HEK293T (cell line): ENCODE results near the gene SPAG16.

ENCODE experiments used
- CTCF ChIA-PET: fragments of 350-600 bp; formaldehyde crosslinking; extraction: SDS; loops from one replicate; lab custom pipeline; 2021; ENCODE audit warnings: antibody characterized with exemption, inconsistent platforms; lab: Yijun Ruan, JAX
- POLR2A ChIA-PET: fragments of 350-600 bp; formaldehyde crosslinking; extraction: SDS; loops from one replicate; lab custom pipeline; 2020; ENCODE audit warnings: antibody characterized with exemption, inconsistent platforms; lab: Yijun Ruan, JAX
- DNase-seq: peaks from one replicate; pipeline ENCODE4 v3.0.0; 2012; ENCODE audit warnings: mixed read lengths; ENCODE audit errors: extremely low spot score
- ARNT ChIP-seq: fragments of 450-650 bp; IDR thresholded peaks from 2 replicates; pipeline ENCODE4 v1.6.1; 2017; ENCODE audit warnings: mild to moderate bottlenecking
- BHLHE40 ChIP-seq: fragments of 450-650 bp; IDR thresholded peaks from 2 replicates; pipeline ENCODE4 v1.6.1; 2016; ENCODE audit warnings: mild to moderate bottlenecking, moderate library complexity, borderline replicate concordance
- CTBP1 ChIP-seq: fragments of 450-650 bp; IDR thresholded peaks from 2 replicates; pipeline ENCODE4 v1.6.1; 2016; ENCODE audit warnings: borderline replicate concordance
- ELF4 ChIP-seq: fragments of 450-650 bp; IDR thresholded peaks from 2 replicates; pipeline ENCODE4 v1.6.1; 2017; ENCODE audit warnings: antibody characterized with exemption
- FOXA1 ChIP-seq: fragments of 450-650 bp; IDR thresholded peaks from 2 replicates; pipeline ENCODE4 v1.6.1; 2016; ENCODE audit warnings: mild to moderate bottlenecking
- FOXK2 ChIP-seq: fragments of 450-650 bp; IDR thresholded peaks from 2 replicates; pipeline ENCODE4 v1.6.1; 2016; ENCODE audit warnings: mild to moderate bottlenecking
- FOXM1 ChIP-seq: fragments of 450-650 bp; IDR thresholded peaks from 2 replicates; pipeline ENCODE4 v1.6.1; 2017; ENCODE audit warnings: mild to moderate bottlenecking, borderline replicate concordance
- HDGF ChIP-seq: fragments of 450-650 bp; IDR thresholded peaks from 2 replicates; pipeline ENCODE4 v1.6.1; 2017; ENCODE audit warnings: antibody characterized with exemption, borderline replicate concordance
- L3MBTL2 ChIP-seq: fragments of 450-650 bp; conservative IDR thresholded peaks from 2 replicates; pipeline ENCODE4 v1.6.1; 2016; ENCODE audit warnings: mild to moderate bottlenecking
- LEF1 ChIP-seq: fragments of 450-650 bp; IDR thresholded peaks from 2 replicates; pipeline ENCODE4 v1.6.1; 2017; ENCODE audit warnings: mild to moderate bottlenecking, borderline replicate concordance
- NFRKB ChIP-seq: fragments of 450-650 bp; IDR thresholded peaks from 2 replicates; pipeline ENCODE4 v1.6.1; 2016; ENCODE audit warnings: mild to moderate bottlenecking, moderate library complexity
- PKNOX1 ChIP-seq: fragments of 450-650 bp; IDR thresholded peaks from 2 replicates; pipeline ENCODE4 v1.6.1; 2016
- SP1 ChIP-seq: fragments of 450-650 bp; IDR thresholded peaks from 2 replicates; pipeline ENCODE4 v1.6.1; 2017
- SUZ12 ChIP-seq: fragments of 450-650 bp; IDR thresholded peaks from 2 replicates; pipeline ENCODE4 v1.6.1; 2016; ENCODE audit warnings: mild to moderate bottlenecking
- TARDBP ChIP-seq: fragments of 450-650 bp; IDR thresholded peaks from 2 replicates; pipeline ENCODE4 v1.6.1; 2016
- ZNF384 ChIP-seq: fragments of 450-650 bp; IDR thresholded peaks from 2 replicates; pipeline ENCODE4 v1.6.1; 2016

The SPAG16 gene

GRCh38 chr2:214076527-214076926, 792.3 kb downstream of the SPAG16 start:
- no peak for DNase-seq
- ChIA-PET POLR2A (no interaction called here), CTCF (interaction anchor here (0.8 kb wide), 1 partner anchor 1093 kb away, joined by 7 read pairs; no protein-coding TSS in a partner anchor)
- TF ChIP-seq ARNT (no peak), ZNF384 (no peak), TARDBP (no peak), LEF1 (no peak), L3MBTL2 (no peak), SP1 (no peak), HDGF (no peak), ELF4 (no peak), PKNOX1 (no peak), FOXK2 (no peak)

DNA sequence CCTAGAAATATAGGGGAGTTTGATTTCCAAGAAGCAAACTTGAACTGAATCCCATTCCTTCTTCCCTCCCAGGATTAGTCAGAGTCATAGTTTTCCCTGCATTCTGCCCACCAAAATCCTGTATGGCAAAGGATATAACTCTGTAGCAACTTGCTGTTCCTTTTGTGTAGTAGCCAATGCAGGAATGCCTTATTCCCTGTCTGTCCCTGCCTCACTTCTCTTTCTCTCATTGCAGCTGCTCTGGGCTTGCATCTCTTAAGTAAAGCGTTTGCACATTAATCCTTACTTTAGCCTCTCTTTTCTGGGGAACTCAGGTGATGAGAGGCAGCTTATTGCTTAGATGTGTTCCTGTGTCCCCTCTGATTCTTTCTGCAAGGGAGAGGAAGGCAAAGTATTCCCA, 793.5 kb downstream of the SPAG16 start:
- TF ChIP-seq FOXK2 (no peak), ARNT (no peak), FOXA1 (no peak), CTBP1 (no peak), SP1 (no peak), ELF4 (no peak), HDGF (no peak), L3MBTL2 (no peak)
- POLR2A ChIA-PET, result no interaction called here
- DNase-seq, result no peak
- CTCF ChIA-PET, result no interaction called here

- TF ChIP-seq BHLHE40, result no peak
- TF ChIP-seq FOXM1, result no peak
- no peak for TF ChIP-seq SUZ12
- TF ChIP-seq NFRKB, result no peak
- no peak for TF ChIP-seq LEF1
- TF ChIP-seq ZNF384, result no peak
- no peak for TF ChIP-seq SP1
- TF ChIP-seq FOXA1, result no peak
- ChIA-PET POLR2A (no interaction called here), CTCF (interaction anchor here (0.6 kb wide), 1 partner anchor 101 kb away, joined by 3 read pairs; no protein-coding TSS in a partner anchor)
- DNase-seq, result no peak
Observed at GRCh38 chr2:214079032-214079431, 794.8 kb downstream of the SPAG16 start.

- TF ChIP-seq SUZ12 (no peak), NFRKB (no peak), ZNF384 (no peak), PKNOX1 (no peak)
- CTCF ChIA-PET, result no interaction called here
- POLR2A ChIA-PET, result no interaction called here
- no peak for DNase-seq
Observed at GRCh38 chr2:214088536-214088935, 804.3 kb downstream of the SPAG16 start.

- no peak for DNase-seq
- TF ChIP-seq ARNT, result no peak
- no peak for TF ChIP-seq BHLHE40
- no peak for TF ChIP-seq HDGF
- TF ChIP-seq FOXK2, result no peak
- TF ChIP-seq ELF4, result no peak
- no peak for TF ChIP-seq FOXM1
- TF ChIP-seq FOXA1, result no peak
- TF ChIP-seq ZNF384, result no peak
- no peak for TF ChIP-seq TARDBP
- no peak for TF ChIP-seq PKNOX1
- no peak for TF ChIP-seq SUZ12
- no peak for TF ChIP-seq SP1
- TF ChIP-seq L3MBTL2, result no peak
- no peak for TF ChIP-seq NFRKB
- TF ChIP-seq LEF1, result no peak
- TF ChIP-seq CTBP1, result no peak
- ChIA-PET POLR2A (no interaction called here), CTCF (no interaction called here)
Observed at GRCh38 chr2:214096208-214096715, 812.0 kb downstream of the SPAG16 start.

- POLR2A ChIA-PET, result no interaction called here
- CTCF ChIA-PET, result no interaction called here
- no peak for DNase-seq
- TF ChIP-seq L3MBTL2 (no peak), FOXA1 (no peak), SUZ12 (no peak), FOXM1 (no peak), FOXK2 (no peak), CTBP1 (no peak), SP1 (no peak), HDGF (no peak), NFRKB (no peak), ELF4 (no peak), BHLHE40 (no peak), LEF1 (no peak), PKNOX1 (no peak), TARDBP (no peak)
Observed at GRCh38 chr2:214098811-214099210, 814.5 kb downstream of the SPAG16 start.
